CD4-positive, alpha-beta T cell treated with Interleukin-1 beta for 1 hour (primary cell): ENCODE results near the gene RAC2.
"Not testable (repeated sequence)": the region's sequence is repeated elsewhere in the genome, so short reads cannot be mapped to it uniquely, and the experiment has no call there.

Source experiments
- DNase-seq, 2 donors: peaks; one replicate each; pipeline ENCODE4 v3.0.0-alpha.2; 2020 to 2022

The RAC2 gene

DNA sequence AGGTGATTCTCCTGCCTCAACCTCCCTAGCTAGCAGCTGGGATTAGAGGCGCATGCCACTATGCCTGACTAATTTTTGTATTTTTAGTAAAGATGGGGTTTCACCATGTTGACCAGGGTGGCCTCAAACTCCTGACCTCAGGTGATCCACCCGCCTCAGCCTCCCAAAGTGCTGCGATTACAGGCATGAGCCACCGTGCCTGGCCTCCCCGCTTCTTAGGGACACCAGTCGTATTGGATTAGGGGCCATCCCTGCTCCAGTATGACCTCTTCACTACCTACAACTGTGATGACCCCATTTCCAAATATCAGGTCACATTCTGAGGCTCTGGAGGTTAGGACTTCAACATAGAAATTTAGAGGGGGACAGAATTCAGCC, 42.6 kb downstream of the RAC2 start:
- not testable (repeated sequence) for DNase-seq

DNA sequence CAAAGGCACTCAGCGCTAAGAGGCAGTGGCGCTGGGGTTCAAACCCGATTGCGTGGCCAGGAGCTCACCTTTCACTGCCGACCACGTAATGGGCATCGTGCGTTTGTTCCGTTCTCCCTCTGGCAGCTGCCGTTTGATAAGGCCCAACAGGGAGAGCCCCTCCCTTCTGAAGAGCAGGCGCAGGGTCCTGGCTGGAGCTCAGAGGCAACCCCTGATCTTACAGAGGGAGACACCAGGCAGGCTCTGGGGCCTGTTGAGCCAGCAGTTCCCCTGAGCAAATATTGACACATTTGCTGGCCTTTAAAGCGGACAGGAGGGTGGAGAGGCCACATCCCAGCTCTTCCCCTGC, 44.3 kb downstream of the RAC2 start:
- DNase-seq = no peak

- peak; percentile 99 to 100 for DNase-seq
Measured at GRCh38 chr22:37199103-37199759, 44.8 kb downstream of the RAC2 start.

- DNase-seq = peak; percentile 88 to 90
Measured at GRCh38 chr22:37198258-37199102, 45.6 kb downstream of the RAC2 start.

DNA sequence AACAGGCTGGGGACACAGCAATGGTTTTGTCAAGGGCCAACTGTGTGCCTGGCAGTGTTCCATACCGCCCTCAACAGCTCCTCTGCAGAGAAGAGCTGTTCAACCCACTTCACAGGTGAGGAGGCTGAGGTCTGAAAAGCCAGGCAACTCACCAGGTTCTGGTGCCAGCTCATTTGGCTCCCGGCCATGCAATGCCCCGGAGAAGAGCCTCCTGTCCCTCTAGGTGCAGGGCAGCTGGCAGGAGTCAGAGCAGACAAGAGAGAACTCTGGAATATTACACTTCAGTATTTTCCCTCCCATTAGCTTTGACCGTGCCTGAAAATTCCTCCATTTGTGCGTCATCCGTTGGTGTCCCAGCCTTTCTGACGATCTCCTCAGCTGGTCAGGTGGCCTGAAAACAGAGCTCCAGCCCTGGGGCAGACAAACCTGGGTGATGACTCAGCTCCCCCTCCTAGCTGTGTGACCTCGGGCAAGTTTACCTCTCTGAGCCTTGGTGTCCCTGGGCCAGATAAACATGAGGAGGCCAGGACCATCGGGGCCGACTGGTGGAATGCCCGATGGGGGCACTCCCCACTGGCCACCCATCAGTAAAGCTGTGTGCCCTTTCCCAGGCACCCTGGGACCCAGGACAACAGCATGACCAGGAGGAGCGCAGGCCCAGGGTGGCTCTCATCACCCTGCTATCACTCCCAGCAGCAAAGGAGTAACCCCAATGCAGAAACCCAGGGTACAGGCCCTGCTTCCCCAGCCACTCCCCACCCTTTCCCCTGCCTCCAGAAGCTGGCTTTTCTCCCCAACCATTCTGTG, 46.4 kb downstream of the RAC2 start:
- DNase-seq = no peak

DNA sequence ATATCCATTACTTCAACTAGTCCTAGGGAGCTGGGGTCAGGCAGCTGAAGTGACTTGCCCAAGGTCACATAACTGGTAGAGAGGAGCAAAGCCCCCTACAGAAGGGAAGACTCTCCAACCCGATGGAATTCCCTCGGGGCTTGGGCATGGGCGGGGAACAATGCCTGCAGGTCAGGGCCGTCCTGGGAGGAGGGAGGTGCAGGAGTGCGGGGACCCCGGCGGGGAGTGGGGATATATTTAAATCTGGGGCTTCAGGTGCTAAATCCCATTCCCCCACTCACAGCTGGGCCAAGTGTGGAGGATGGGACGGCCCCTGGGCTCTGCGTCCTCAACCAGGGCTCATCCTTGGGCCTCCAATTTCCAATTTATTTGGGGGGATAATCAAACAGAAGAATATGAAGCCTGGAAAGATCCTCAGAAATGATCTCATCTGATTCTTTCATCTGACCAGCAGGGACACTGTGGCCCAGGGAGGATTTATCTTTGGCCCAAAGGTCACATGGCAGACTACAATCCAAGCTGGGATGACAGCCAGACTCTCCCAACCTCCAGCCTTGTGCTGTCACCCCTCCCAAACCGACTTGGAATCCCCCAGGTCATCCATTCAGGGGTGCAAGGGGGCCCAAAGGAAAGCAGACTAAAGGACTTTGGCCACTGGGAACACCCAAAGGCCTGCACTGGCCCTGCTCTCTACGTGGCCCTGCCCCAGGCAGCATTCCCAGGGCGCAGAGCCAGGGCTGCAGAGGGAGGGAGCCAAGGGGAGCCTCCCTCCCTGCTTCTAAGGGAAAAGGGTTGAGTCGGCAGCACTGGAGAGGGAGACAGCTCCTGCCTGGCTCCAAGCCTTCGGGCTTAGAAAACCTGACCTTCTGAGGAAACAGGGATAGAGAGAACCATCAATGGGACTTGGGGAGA, 47.3 kb downstream of the RAC2 start:
- DNase-seq = no peak

- no peak for DNase-seq
Measured at GRCh38 chr22:37195921-37196320, 48.1 kb downstream of the RAC2 start.

GRCh38 chr22:37194750-37195149, 49.3 kb downstream of the RAC2 start:
- DNase-seq = no peak

GRCh38 chr22:37193629-37194191, 50.4 kb downstream of the RAC2 start:
- DNase-seq = peak; percentile 45 to 64

DNA sequence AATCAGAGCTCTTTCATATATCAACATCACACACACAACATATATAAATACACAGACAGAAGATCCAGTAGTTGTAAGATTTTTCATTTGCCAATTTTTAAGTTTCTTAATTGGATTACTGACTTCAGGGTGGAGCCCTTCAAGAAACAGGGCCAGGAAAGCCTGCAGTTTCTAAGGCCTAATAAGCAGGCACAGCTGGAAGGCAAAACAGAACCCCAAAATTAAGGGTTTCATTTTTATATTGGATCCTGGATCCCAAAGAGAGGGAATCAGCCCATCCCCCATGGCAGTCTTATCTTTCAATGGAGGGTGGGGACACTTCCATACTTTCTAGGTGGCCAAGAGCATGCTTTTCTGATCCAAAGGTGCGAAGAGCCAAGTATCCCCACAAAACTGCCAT, 51.3 kb downstream of the RAC2 start:
- DNase-seq = no peak

DNA sequence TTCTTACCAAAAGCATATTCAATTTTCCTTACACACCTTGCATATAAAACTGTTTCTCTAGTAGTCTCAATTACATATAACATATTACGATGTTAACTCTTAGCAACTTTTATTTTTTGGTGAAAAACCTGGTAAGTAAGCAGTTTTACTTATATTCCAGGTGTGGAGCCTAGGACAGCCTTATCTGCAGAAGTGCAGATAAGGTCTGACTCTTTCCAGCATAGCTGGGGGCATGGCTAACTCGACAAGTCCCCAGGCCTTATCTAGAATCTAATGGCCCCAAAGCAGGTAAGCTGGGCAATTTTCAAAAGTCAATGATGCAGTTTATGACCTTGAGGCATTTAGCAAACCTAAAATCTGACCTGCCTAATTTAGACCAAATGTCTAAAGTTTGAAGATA, 51.9 kb downstream of the RAC2 start:
- DNase-seq = no peak

GRCh38 chr22:37190262-37190780, 53.7 kb downstream of the RAC2 start:
- DNase-seq = no peak

- DNase-seq = no peak
Measured at GRCh38 chr22:37188901-37189466, 55.1 kb downstream of the RAC2 start.

DNA sequence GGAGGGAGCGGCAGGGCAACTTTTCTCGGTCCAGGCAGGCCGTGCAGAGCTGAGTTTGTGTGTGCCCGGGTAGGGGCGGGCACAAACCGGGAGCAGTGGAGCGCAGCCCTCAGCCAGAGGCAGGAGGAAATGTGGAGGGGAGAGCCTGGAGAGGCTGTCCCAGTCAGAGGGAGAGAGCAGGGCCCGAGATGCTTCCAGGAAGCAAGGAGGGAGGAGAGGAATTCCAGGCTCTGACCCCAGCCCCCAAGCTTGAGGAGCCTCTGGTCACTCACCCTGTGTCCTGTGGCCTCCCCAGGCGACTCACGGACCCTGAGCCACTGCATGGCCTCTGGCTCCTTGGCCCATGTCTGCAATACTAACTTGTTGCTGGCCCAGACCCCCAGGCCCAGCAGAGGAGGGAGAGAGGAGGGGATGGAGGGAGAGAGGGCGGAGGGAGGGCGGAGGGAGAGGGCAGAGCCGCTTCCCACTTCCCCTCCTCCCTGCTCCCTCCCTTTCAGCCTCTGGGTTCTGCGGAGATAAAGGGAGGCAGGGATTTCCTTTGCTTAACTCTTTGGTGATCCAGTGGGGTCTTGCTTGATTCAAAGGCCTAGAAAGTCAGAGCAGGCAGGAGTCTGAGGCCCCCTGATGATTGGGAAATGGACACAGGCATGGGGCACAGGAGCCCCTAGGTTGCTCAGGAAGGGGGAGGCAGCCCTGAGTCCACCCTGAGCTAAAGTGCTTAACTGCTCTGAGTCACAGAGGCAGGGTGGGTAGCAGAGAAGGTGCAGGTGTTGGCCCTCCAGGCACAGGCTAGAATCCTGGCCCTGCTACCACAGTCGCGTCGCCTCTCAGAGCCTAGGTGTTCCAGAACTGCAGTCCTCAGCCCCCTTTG, 55.9 kb downstream of the RAC2 start, which contains the start of gene C1QTNF6:
C1QTNF6 (minus strand) TSS at position 357 of the 871 bp plus-strand sequence; CDS start at position 323, 34 bp downstream.
- DNase-seq = no peak

- no peak for DNase-seq
Measured at GRCh38 chr22:37187552-37187890, 56.5 kb downstream of the RAC2 start.

GRCh38 chr22:37186997-37187522, 57.0 kb downstream of the RAC2 start:
- DNase-seq = no peak

DNA sequence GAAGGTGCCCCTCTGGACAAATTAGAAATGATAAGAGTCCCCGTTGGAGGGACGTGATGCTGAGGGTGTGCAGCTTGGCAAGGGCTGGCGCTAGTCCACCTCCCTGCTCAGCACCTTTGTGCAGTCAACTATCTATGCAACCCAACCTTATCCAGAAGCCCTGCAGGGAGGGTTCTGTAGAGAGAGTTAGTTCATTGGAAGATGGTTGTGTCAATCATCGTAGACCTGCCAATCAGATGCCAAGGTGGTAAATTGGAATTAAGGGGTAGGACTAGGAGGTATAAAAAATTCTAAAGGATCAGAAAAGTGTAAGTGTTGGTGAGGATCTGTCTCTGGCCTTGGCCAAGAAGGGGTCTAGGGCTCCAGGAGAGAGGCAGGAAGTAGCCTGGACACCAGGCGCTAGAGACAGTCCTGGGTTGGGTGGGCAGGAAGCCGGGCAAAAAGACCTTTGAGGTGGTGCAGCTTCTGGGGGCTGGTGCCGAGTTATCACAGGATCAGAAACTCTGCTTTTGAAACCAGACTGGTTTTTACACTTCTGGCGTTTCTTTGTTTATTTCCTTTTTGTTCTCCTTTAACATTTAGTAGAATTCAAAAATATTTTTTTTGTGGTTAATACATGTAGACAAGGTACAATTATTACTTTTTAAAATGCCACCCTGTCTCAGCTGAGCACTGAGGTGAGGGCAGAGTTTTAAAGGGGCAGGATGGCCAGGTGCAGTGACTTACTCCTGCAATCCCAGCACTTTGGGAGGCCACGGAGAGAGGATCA, 57.7 kb downstream of the RAC2 start:
- DNase-seq = peak; percentile 57 to 87

DNA sequence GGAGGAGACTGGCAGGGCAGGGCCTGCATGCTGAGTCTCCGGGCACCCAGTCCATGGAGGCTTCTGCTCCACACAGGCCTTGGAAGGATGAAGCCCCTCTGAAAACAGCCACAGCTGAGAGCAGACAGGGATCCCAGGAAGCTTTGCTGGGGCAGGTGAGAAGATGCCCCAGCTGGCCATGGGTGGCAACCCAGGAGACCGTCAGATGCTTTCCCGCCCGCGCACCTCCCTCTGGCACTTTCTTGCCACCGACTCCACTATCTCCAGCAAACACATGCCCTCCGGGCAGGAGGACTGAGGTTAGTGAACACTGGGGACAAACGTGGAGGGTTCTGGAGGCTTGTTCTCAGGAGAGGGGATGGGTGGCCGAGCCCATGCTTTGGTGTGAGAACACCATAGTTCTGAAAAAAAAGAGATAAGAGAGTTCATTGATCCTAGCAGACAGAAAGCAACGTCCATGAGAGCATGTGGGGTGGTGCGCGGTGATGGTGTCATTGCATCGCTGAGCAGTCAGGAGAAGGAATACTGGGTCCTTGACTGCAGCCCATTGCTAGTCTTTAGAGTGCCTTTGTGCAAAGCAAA, 58.3 kb downstream of the RAC2 start:
- no peak for DNase-seq
